ENCODE results near the gene PHF13. TPM values are rescaled to one million over a fixed set of nuclear protein-coding genes. Genes with fewer than 3 reads are reported as not detected.

PHF13 gene
- total and polyA plus RNA-seq, 9 of the 15 experiments (the other 6 are each of a cell fraction or from before 2014, with no cell fraction given), result 1.8 to 36.1 (median 11.7) TPM

- no peak for TF ChIP-seq WHSC1 (IDR thresholded peaks at IDR 0.05; ENCODE audit: low read length)
- TF ChIP-seq ZNF740 (CRISPR knock-in tag; IDR thresholded peaks at IDR 0.05), result no peak
- no peak for TF ChIP-seq ZNF740 (tag; IDR thresholded peaks at IDR 0.05)
- TF ChIP-seq ATF1 (CRISPR knock-in tag; IDR thresholded peaks at IDR 0.05), result 0 out of 2 replicates have a peak, but pooled peaks have one; percentile 28
- TF ChIP-seq ATF1 (tag; IDR thresholded peaks at IDR 0.05), result peak; percentile 22
- no peak for TF ChIP-seq RHOXF2B (CRISPR knock-in tag; conservative IDR thresholded peaks at IDR 0.05)
- TF ChIP-seq SIN3A (IDR thresholded peaks at IDR 0.05; ENCODE audit: borderline replicate concordance in 2 of 2, control insufficient read depth in 1 of 2, low read depth in 2 of 2, low read length in 2 of 2), result peak; percentile 49 to 78; a peak in 2 of 4 replicates
- no peak for TF ChIP-seq ARNT (IDR thresholded peaks at IDR 0.05)
- TF ChIP-seq HEY1 (CRISPR knock-in tag; IDR thresholded peaks at IDR 0.05; ENCODE audit: borderline replicate concordance), result no peak
- TF ChIP-seq DDX20 (tag; IDR thresholded peaks at IDR 0.05; ENCODE audit: low read depth), result no peak
- TF ChIP-seq ZNF717 (CRISPR knock-in tag; IDR thresholded peaks at IDR 0.05), result no peak
- no peak for TF ChIP-seq CSDE1 (IDR thresholded peaks at IDR 0.05)
- TF ChIP-seq ZNF586 (CRISPR knock-in tag; conservative IDR thresholded peaks at IDR 0.05), result no peak
- no peak for TF ChIP-seq TFAM (CRISPR knock-in tag; conservative IDR thresholded peaks at IDR 0.05)
- no peak for TF ChIP-seq EHMT2 (IDR thresholded peaks at IDR 0.05)
- TF ChIP-seq SMARCC2 (IDR thresholded peaks at IDR 0.05; ENCODE audit: low read depth), result no peak; the same call in 1 of the 2 replicates
- no peak for TF ChIP-seq FUS (optimal IDR thresholded peaks at IDR 0.05; ENCODE audit: low read depth, low read length)
- 0 out of 4 replicates have a peak, but pooled peaks of 1 of the 2 experiments have one; percentile 58 for TF ChIP-seq MAZ (CRISPR knock-in tag; conservative IDR thresholded peaks at IDR 0.05 in 1 of 2, IDR thresholded peaks at IDR 0.05 in 1 of 2)
- no peak for TF ChIP-seq ZSCAN32 (CRISPR knock-in tag; IDR thresholded peaks at IDR 0.05)
- TF ChIP-seq TFAP4 (CRISPR knock-in tag; IDR thresholded peaks at IDR 0.05; ENCODE audit: borderline replicate concordance), result peak; percentile 58
- TF ChIP-seq ZNF764 (CRISPR knock-in tag; IDR thresholded peaks at IDR 0.05; ENCODE audit: low read depth), result no peak
- TF ChIP-seq DNMT1 (IDR thresholded peaks at IDR 0.05), result no peak
- TF ChIP-seq CHD1 (IDR thresholded peaks at IDR 0.05; ENCODE audit: low read length), result peak; percentile 85
- peak; percentile 100 for TF ChIP-seq NFE2 (IDR thresholded peaks at IDR 0.05; ENCODE audit: low read depth)
- no peak for TF ChIP-seq NELFE (IDR thresholded peaks at IDR 0.05; ENCODE audit: insufficient read depth, insufficient read length)
- TF ChIP-seq BRF2 (IDR thresholded peaks at IDR 0.05; ENCODE audit: borderline replicate concordance, insufficient read depth, insufficient read length), result no peak
- peak; percentile 29 for TF ChIP-seq MEIS2 (IDR thresholded peaks at IDR 0.05; ENCODE audit: partially characterized antibody)
Measured at GRCh38 chr1:6601049-6601922, 12.2 kb upstream of the PHF13 start (continued).

Data from K562 (cell line).